ENCODE results near the gene ZFP62.
A peak's percentile ranks its signal among the peaks of the same experiment; 100 is the strongest.
"Not testable (repeated sequence)": the region's sequence is repeated elsewhere in the genome, so short reads cannot be mapped to it uniquely, and the experiment has no call there.

Gene ZFP62
- total RNA-seq: 27.4 to 65.1 (median 38.4) reads per million in 3 experiments

DNA sequence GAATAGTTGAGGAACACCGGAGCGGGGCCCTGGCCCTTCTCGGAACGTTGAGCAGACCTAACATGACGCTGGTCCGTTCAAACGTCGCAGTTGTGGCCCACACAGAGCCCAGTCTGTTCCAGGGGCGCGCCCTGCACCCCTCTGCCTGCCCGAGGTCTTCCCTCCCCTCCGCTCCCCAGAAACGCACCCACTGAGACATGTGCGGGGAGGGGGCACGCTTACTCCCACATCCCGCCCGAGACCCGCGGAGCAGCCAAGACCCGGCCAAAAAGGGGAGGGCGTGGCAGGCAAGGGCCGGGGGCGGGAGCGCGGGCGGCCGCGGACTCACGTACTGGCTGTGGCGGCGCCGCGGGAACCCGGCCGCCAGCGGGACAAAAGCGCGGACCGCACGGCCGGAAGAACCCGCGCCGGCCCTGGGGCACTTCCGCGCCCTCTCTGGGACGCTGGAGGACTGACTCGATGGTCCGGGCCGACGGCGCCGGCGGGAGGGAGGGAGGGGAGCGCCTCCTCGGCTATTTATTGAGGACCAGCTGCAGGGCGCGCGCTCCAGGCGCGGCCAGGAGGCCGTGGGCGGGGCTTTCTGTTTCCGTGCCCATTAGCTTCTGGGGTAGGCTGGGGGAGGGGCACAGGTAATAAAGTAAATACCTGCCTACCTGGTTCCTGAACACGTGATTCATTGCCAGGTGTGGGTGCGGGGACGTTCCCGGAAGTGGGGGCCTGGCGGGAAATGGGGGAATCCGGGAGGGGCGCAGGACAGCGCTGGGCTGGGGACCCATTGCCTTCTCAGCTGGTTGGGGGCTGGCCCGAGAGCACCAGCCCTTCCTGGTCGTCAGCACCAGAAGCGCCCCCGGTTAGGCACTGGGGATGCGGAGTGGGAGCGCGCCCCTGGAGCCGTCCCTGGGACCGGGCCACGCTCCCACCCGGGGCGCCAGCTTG is at the start of gene ZFP62:
ZFP62 (minus strand) TSS at position 390 of the 936 bp plus-strand sequence; CDS start at position 333, 57 bp downstream.
- peak; percentile 80 for DNase-seq

- no peak for DNase-seq
Observed at GRCh38 chr5:180910735-180911134, 49.7 kb upstream of the ZFP62 start.

- DNase-seq: no peak
Observed at GRCh38 chr5:180910182-180910581, 49.1 kb upstream of the ZFP62 start.

DNA sequence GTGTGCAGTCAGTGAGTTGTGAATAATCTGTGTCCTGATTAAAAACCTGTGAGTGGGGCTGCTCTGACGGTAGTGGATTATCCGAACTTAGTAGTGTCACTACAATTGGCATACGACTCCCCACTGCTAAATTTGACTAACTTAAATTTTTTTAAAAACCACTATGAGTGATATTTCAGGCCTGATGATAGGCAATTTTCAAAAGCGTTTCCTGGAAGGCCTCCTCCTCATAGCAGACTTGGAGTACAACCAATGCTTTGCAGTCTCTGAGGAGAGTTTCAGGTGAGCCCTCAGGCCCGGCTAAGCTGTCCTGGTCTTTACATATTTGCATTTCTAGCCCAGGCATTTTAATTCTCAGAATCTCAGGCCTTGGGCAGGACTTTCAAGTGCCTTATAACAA is 48.7 kb upstream of the ZFP62 start:
- no peak for DNase-seq

GRCh38 chr5:180908998-180909731 is 48.1 kb upstream of the ZFP62 start:
- no peak for DNase-seq

DNA sequence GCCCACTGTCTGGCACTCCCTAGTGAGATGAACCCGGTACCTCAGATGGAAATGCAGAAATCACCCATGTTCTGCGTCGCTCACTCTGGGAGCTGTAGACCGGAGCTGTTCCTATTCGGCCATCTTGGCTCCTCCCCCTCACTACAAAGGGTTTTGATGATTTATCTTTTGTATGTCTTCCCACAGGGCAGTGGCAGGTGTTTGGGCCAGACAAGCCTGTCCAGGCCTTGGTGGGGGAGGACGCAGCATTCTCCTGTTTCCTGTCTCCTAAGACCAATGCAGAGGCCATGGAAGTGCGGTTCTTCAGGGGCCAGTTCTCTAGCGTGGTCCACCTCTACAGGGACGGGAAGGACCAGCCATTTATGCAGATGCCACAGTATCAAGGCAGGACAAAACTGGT is 47.3 kb upstream of the ZFP62 start:
- no peak for DNase-seq

GRCh38 chr5:180901319-180902009 is 40.4 kb upstream of the ZFP62 start:
- no peak for DNase-seq

- no peak for DNase-seq
Observed at GRCh38 chr5:180900178-180900577, 39.1 kb upstream of the ZFP62 start.

DNA sequence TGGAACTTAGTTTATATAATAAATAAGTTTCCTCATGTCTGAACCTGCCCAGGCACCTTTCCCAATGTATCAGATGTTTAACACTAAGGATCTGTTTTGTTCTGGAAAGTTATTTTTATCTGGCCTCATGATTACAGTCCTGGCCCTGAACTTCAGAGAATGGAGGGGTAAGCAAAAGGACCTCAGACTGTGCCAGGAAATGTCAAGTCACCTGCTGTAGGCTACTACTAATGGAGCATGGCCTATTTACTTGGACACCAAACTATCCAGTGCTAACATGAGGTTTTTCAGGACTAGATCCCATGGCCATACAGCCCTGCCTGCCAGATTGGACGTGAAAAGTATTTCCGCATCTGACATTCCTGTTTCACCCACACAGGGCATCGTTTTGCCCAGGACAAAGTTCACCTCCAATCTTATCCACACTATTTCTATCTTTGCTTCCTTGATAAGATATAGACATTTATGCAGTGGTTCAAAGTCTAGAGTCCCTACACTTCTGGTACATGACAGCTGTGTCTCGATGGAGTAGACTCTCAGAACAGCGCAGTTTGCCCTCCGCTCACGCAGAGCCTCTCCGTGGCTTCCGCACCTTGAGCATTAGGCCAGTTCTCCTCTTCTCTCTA is 37.7 kb upstream of the ZFP62 start, which contains the start of gene BTNL8:
BTNL8 (plus strand) TSS at position 539 of the 626 bp plus-strand sequence. CDS start 152 bp downstream, outside the sequence.
- no peak for DNase-seq

GRCh38 chr5:180895330-180895729 is 34.3 kb upstream of the ZFP62 start:
- DNase-seq: not testable (repeated sequence)

GRCh38 chr5:180889381-180889780 is 28.3 kb upstream of the ZFP62 start:
- no peak for DNase-seq

GRCh38 chr5:180885845-180886529 is 24.9 kb upstream of the ZFP62 start:
- DNase-seq: not testable (repeated sequence)

GRCh38 chr5:180875860-180876426 is 14.9 kb upstream of the ZFP62 start:
- DNase-seq: no peak

GRCh38 chr5:180874804-180875582 is 13.9 kb upstream of the ZFP62 start:
- DNase-seq: no peak

GRCh38 chr5:180873615-180874520 is 12.8 kb upstream of the ZFP62 start:
- peak; percentile 30 for DNase-seq

- no peak for DNase-seq
Observed at GRCh38 chr5:180872419-180872818, 11.3 kb upstream of the ZFP62 start.

DNA sequence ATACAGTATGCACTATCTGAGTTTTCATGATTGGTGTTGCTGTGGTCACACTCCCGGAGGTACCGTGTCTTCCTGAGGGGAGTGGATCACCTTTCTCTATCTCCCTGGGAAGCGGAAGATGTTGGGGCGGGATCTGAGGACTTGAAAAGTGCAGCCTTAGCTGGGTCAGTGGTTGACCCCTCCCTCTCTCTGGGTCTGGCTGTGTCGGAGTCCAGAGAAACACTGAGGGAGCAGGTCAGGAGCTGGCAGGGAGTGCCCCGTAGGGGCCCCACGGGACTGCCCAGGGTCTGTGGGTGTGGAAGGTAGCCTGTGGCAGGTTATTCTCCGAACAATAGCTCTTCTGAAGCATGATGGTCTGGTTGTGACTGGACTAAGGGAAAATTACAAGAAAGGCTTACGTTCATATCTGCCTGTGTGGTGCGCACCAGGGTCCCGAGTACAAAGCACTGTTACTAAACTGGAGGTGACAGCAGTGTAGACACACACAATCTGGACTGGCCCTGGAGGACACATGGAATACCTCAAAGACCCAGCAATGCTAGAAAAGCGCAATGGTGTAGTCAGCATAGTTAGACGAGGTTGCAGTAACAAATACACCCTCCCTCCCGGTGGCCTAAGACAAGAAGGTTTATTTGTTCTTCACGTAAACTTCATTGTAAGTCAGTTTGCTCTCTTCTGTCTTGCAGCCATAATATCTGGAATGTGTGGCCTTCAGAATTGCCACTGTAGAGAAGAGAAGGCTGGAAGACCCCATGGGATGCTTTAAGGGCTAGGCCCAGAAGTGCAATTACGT is 9.4 kb upstream of the ZFP62 start:
- DNase-seq: no peak

- DNase-seq: no peak
Observed at GRCh38 chr5:180869587-180869986, 8.5 kb upstream of the ZFP62 start.

GRCh38 chr5:180868960-180869359 is 7.9 kb upstream of the ZFP62 start:
- peak; percentile 36 for DNase-seq

All from central memory CD4-positive, alpha-beta T cell (primary cell).